COR-L47 (cell line): Measurements from ENCODE around the gene TCTN3.
A peak's percentile ranks its signal among the peaks of the same experiment; 100 is the strongest.
"Not testable (repeated sequence)": the region's sequence is repeated elsewhere in the genome, so short reads cannot be mapped to it uniquely, and the experiment has no call there.

ENCODE experiments used
- DNase-seq: peaks from one replicate; lab custom pipeline; 2025; lab: John Stamatoyannopoulos, UW

Gene TCTN3, protein sequence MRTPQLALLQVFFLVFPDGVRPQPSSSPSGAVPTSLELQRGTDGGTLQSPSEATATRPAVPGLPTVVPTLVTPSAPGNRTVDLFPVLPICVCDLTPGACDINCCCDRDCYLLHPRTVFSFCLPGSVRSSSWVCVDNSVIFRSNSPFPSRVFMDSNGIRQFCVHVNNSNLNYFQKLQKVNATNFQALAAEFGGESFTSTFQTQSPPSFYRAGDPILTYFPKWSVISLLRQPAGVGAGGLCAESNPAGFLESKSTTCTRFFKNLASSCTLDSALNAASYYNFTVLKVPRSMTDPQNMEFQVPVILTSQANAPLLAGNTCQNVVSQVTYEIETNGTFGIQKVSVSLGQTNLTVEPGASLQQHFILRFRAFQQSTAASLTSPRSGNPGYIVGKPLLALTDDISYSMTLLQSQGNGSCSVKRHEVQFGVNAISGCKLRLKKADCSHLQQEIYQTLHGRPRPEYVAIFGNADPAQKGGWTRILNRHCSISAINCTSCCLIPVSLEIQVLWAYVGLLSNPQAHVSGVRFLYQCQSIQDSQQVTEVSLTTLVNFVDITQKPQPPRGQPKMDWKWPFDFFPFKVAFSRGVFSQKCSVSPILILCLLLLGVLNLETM

DNA sequence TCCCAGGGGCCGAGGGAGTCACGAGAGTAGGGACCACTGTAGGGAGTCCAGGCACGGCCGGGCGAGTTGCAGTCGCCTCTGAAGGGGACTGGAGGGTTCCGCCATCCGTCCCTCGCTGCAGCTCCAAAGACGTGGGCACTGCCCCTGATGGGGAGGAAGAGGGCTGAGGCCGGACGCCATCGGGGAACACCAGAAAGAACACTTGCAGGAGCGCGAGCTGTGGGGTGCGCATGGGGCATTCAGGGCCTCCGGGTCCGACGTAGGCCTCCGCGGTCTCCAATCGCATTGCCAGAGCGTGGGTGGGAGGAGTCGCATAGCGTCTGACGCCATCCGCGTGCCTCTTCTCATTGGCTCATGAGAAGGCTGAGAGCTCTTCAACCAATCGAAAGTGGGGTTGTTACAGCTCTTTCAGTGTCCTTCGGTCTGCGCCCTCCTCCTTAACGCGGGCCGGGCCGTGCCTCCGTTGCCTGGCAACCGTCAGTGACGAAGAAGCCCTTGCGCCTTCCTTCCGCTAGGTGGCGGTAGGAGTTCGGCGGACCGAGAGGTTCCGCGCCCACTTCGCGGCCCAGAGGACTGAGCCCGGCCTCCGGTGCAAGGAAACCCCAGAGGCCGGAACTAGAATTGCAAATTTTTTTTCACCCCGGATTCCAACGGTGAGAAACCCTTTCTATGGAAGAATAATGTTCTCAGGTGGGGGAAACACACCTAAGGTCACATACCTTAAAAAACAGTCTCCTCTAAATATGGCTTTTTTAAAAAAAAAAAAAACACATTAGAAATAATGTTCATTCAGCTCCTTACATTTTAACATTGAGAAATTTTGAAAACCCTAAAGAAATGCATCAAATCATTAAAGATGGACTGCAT, at the start of gene TCTN3:
Gene TCTN3 (minus strand): TSS at position 260 of the 867 bp plus-strand sequence. CDS start 28 bp downstream, at position 232.
- peak; percentile 93 for DNase-seq

GRCh38 chr10:95742962-95743535, 49.3 kb upstream of the TCTN3 start:
- no peak for DNase-seq

DNA sequence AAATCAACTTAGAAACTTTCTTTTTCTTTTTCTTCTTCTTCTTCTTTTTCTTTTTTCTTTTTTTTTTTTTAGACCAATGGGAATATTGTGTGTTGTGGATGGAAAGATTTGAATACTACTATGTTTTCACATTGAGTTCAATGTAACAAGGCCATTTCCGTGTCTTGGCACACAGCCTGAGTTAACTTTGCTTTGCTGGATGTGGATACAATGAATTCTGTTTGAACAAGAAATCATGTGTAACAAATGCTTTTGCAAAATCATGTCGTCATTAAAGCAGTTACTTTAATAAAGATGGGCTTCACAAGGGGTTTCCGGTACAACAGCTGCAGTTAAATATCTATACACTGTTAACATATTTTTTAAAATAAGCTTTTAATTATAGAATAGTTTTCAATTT, 48.8 kb upstream of the TCTN3 start:
- peak; percentile 39 for DNase-seq

GRCh38 chr10:95741807-95742467, 48.2 kb upstream of the TCTN3 start:
- peak; percentile 3 for DNase-seq

DNA sequence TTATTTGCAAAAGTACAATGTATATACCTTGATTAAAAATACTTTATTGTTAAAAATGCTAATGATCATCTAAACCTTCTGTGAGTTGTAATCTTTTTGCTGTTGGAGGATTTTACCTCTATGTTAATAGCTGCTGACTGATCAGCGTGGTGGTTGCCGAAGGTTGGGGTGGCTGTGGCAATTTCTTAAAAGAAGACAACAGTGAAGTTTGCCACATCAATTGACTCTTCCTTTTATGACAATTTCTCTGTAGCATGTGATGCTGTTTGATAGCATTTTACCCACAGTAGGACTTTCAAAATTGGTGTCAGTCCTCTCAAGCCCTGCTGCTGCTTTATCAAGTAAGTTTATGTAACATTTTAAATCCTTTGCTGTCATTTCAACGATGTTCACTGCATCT, 45.3 kb upstream of the TCTN3 start:
- DNase-seq = no peak

GRCh38 chr10:95732907-95733306, 39.2 kb upstream of the TCTN3 start:
- DNase-seq = not testable (repeated sequence)

DNA sequence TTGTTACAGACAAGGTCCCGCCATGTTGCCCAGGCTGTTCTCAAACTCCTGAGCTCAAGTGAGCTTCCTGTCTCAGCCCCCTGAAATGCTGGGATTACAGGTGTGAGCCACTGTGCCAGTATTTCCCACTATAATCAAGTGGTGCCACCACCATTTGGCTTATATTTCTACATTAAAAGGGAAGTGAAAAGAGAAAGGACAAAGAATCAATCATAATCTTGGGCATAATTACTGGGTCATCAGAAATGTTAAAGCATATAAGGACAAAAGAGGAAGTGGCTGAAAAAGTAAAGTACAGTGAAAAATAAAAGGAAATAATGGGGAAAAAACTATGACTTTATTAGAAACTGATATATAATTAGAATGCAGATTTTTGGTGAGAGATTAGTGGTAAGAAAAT, 36.5 kb upstream of the TCTN3 start:
- DNase-seq = no peak

DNA sequence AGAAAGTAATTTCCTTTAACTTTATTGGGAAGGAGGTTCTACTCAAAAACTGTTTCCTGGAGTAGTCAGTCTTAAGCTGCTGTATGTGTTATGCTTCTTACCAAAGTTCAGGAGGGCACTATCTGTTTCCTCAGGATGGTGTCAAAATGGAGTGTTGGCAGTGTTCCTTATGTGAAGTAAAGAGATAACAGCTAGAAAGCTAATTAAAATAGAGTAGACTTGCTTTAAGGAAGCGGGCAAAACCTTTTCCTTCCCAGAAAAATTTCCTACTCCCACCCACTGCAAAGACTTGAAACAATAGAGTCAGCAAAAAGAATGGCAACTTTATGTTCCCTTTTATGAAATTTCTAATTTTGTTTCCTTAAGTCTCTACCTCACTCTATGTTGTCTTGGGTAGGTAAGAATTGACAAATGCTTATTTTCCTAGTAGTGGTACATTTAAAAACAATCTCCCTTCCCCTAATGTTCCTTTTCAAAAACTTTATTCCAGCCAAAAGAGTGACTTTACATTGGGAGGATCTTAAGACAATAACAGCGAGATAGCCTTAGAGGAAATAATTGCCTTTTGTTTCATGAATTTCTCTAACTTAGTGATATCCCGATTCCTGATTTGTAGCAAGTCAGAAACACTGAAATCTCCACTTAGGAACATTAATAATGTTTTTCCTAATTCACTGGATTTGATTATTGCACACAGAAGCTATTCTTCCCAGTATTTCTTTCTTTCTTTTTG, 35.8 kb upstream of the TCTN3 start:
- no peak for DNase-seq

GRCh38 chr10:95728526-95728925, 34.8 kb upstream of the TCTN3 start:
- no peak for DNase-seq

DNA sequence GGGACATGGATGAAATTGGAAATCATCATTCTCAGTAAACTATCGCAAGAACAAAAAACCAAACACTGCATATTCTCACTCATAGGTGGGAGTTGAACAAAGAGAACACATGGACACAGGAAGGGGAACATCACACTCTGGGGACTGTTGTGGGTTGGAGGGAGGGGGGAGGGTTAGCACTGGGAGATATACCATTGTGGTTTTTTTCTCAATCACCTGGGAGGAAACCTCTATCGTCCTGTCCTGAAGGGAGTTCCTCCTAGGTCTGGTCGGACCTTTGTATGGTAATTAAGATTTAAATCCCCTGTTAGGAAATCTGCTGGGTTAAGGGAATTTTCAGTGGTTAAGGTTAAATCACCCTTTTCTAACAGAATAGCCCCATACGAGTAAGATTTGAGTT, 28.8 kb upstream of the TCTN3 start:
- DNase-seq = not testable (repeated sequence)

GRCh38 chr10:95720745-95721144, 27.0 kb upstream of the TCTN3 start:
- not testable (repeated sequence) for DNase-seq

DNA sequence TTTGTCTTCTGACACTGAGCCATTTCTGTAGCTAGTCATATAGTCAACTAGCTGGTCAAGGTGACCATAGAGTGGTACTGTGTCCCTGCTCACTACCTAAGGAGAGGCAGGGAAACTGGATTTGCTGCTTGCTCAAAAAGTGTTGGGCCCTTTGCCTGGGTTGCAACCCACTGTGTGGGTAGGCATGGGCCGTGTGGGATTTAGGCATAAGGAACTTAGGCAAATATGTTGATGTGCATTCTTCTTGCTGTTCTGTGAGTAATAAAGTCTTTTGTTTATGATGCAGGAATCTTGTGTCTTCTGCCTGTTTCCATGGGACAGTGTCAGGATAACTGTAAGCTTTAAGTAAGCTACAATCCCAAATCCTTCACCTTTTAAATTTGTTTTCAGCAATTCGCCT, 23.1 kb upstream of the TCTN3 start:
- no peak for DNase-seq

GRCh38 chr10:95716466-95716865, 22.7 kb upstream of the TCTN3 start:
- no peak for DNase-seq

DNA sequence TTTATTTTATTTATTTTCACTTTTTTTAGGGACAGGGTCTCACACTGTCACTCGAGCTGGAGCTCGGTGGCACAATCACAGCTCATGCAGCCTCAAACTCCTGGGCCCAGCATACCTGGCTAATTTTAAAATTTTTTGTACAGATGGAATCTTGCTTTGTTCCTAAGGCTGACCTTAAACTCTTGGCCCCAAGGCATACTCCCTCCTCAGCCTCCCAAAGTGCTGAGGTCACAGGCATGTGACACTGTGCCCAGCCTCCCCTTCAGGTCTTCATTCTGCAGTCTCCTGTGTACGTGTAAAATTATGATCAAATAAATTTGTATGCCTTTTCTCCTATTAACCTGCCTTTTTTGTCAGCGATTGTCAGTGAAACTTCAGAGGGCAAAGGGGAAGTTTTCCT, 17.8 kb upstream of the TCTN3 start:
- no peak for DNase-seq

DNA sequence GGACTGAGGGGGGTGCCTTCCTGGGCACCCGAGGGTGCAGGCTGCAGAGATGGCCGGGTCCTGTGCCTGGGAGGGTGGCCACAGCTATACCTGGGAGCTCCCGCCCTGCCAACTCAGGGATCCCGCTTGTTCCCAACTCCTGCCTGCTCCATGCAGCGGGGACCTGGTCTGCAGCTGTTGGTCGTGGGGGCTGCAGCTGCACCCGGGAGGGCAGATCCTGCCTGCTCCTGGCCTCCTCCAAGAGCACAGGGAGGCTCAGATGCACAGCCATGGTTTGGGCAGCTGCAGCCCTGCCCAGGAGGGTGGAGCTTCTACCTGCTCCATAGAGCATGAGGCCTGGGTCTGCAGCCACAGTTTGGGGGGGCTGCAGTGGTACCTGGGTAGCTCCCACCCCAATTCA, 13.3 kb upstream of the TCTN3 start:
- no peak for DNase-seq

GRCh38 chr10:95706573-95706972, 12.8 kb upstream of the TCTN3 start:
- no peak for DNase-seq

- no peak for DNase-seq
Observed at GRCh38 chr10:95698415-95698814, 4.7 kb upstream of the TCTN3 start.

GRCh38 chr10:95697429-95697828, 3.7 kb upstream of the TCTN3 start:
- no peak for DNase-seq

- no peak for DNase-seq
Observed at GRCh38 chr10:95694665-95695064, 938 bp upstream of the TCTN3 start.

- no peak for DNase-seq
Observed at GRCh38 chr10:95693071-95693667, 558 bp downstream of the TCTN3 start.

DNA sequence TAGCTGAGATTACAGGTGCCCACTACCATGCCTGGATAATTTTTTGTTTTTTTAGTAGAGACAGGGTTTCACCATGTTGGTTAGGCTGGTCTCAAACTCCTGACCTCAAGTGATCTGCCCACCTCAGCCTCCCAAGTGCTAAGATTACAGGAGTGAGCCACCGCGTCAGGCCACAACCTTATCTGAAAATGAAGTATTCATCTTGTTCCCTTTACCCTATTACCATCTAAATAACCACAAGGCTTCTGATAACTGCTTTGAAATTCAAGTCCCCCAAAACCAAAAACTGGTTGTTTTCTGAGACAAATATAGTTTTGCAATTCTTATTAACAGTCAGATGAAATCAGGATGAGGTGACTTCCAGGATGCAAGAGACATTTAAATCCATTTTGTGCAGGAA, 2.4 kb downstream of the TCTN3 start:
- no peak for DNase-seq
